Measurements from ENCODE around the gene ANGPTL8. TPM values are rescaled to one million over a fixed set of nuclear protein-coding genes. Genes with fewer than 3 reads are reported as not detected.

Gene ANGPTL8
- total RNA-seq, 1 experiment from 2014 or later, result not detected

GRCh38 chr19:11199517-11199916 lies 39.9 kb upstream of the ANGPTL8 start:
- POLR2A ChIA-PET (ENCODE audit: unreplicated experiment), result interaction anchor here (0.7 kb wide), 1 partner anchor 235 kb away, joined by 3 read pairs; the partner anchor contains the start of gene ODAD3
- Histone ChIP-seq H3K9me3 (ENCODE audit: insufficient read depth, low read depth) (no peaks in the 10 kb centered on the region), H4K20me1 (ENCODE audit: insufficient read depth) (no peaks in the 10 kb centered on the region), H2AFZ (no peak overlapping the region), H3K27ac (no peak overlapping the region), H3K36me3 (ENCODE audit: low read depth) (no peaks in the 10 kb centered on the region), H3K4me3 (no peak overlapping the region), H3K9me2 (ENCODE audit: insufficient read depth) (no peaks in the 10 kb centered on the region), H3F3A (ENCODE audit: insufficient read depth, low read depth) (peaks cover 30% of the 10 kb centered on the region; the same call in 1 of the 2 replicates), H3K4me1 (replicated peaks; ENCODE audit: insufficient read depth) (peaks cover 20% of the 10 kb centered on the region), H3K4me2 (no peak overlapping the region), H3K79me2 (ENCODE audit: low read depth) (no peaks in the 10 kb centered on the region), H3K27me3 (ENCODE audit: insufficient read depth, low read depth) (no peaks in the 10 kb centered on the region)
- DNase-seq, result no peak
- no TSS peak for BruUV-seq (replicated peaks)
- CTCF ChIA-PET, result no interaction called here
- intact Hi-C loops (cut with micrococcal nuclease; ENCODE audit: unreplicated experiment), result loop anchor here (5.0 kb wide), 1 partner anchor 42 kb away; the partner anchor contains the start of gene SPC24
- TF ChIP-seq EZH2 (IDR thresholded peaks at IDR 0.05; ENCODE audit: low read depth), result no peak
- TF ChIP-seq, protein P1, sequence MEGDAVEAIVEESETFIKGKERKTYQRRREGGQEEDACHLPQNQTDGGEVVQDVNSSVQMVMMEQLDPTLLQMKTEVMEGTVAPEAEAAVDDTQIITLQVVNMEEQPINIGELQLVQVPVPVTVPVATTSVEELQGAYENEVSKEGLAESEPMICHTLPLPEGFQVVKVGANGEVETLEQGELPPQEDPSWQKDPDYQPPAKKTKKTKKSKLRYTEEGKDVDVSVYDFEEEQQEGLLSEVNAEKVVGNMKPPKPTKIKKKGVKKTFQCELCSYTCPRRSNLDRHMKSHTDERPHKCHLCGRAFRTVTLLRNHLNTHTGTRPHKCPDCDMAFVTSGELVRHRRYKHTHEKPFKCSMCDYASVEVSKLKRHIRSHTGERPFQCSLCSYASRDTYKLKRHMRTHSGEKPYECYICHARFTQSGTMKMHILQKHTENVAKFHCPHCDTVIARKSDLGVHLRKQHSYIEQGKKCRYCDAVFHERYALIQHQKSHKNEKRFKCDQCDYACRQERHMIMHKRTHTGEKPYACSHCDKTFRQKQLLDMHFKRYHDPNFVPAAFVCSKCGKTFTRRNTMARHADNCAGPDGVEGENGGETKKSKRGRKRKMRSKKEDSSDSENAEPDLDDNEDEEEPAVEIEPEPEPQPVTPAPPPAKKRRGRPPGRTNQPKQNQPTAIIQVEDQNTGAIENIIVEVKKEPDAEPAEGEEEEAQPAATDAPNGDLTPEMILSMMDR (conservative IDR thresholded peaks at IDR 0.05), result no peak

DNA sequence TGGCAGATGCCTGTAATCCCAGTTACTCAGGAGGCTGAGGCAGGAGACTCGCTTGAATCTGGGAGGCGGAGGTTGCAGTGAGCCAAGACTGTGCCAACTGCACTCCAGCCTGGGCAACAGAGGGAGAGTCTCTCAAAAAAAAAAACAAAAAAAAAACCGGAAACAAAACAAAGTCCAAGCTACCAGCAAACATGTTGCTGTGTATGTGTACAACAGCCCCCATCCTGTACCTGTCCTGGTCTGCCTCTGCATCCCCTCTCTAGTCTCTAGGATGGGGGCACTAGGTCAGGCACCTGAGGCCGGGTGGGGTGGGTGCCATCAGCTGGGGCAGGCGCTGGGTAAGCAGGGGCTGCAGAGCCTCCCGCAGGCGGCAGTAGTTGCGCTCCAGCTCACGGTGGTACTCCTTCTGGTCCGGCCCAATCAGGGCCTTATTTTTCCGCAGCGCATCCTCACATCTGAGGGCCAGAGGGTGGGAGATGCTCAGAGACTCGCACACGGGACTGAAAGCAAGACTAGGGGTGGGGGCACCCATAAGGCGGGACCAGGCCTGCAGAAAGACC lies 39.3 kb upstream of the ANGPTL8 start:
- Histone ChIP-seq H3K9me2 (ENCODE audit: insufficient read depth) (no peaks in the 10 kb centered on the region), H3K36me3 (ENCODE audit: low read depth) (no peaks in the 10 kb centered on the region), H4K20me1 (ENCODE audit: insufficient read depth) (no peaks in the 10 kb centered on the region), H2AFZ (no peak overlapping the region), H3K79me2 (ENCODE audit: low read depth) (no peaks in the 10 kb centered on the region), H3F3A (ENCODE audit: insufficient read depth, low read depth) (peaks cover 36% of the 10 kb centered on the region; the same call in 1 of the 2 replicates), H3K4me3 (no peak overlapping the region), H3K27ac (no peak overlapping the region), H3K4me2 (no peak overlapping the region), H3K9me3 (ENCODE audit: insufficient read depth, low read depth) (no peaks in the 10 kb centered on the region), H3K27me3 (ENCODE audit: insufficient read depth, low read depth) (no peaks in the 10 kb centered on the region), H3K4me1 (replicated peaks; ENCODE audit: insufficient read depth) (peaks cover 24% of the 10 kb centered on the region)
- TF ChIP-seq, protein P1 (conservative IDR thresholded peaks at IDR 0.05), result no peak
- no peak for TF ChIP-seq EZH2 (IDR thresholded peaks at IDR 0.05; ENCODE audit: low read depth)
- CTCF ChIA-PET, result no interaction called here
- intact Hi-C loops (cut with micrococcal nuclease; ENCODE audit: unreplicated experiment), result loop anchor here (5.0 kb wide), 1 partner anchor 263 kb away; no protein-coding TSS in a partner anchor
- no TSS peak for BruUV-seq (replicated peaks)
- DNase-seq, result no peak
- POLR2A ChIA-PET (ENCODE audit: unreplicated experiment), result interaction anchor here (0.7 kb wide), 1 partner anchor 235 kb away, joined by 3 read pairs; the partner anchor contains the start of gene ODAD3

GRCh38 chr19:11200931-11201330 lies 38.5 kb upstream of the ANGPTL8 start:
- intact Hi-C loops (cut with micrococcal nuclease; ENCODE audit: unreplicated experiment), result loop anchor here (5.0 kb wide), 1 partner anchor 264 kb away; no protein-coding TSS in a partner anchor
- peaks cover 24% of the 10 kb centered on the region for H3K4me1 ChIP-seq (replicated peaks; ENCODE audit: insufficient read depth)
- no peak overlapping the region for H3K27ac ChIP-seq
- peaks cover 42% of the 10 kb centered on the region; the same call in 1 of the 2 replicates for H3F3A ChIP-seq (ENCODE audit: insufficient read depth, low read depth)
- H2AFZ ChIP-seq, result no peak overlapping the region
- no peak overlapping the region for H3K4me2 ChIP-seq
- DNase-seq, result no peak
- no TSS peak for BruUV-seq (replicated peaks)
- no peak overlapping the region for H3K4me3 ChIP-seq
- no peaks in the 10 kb centered on the region for H4K20me1 ChIP-seq (ENCODE audit: insufficient read depth)
- no peaks in the 10 kb centered on the region for H3K79me2 ChIP-seq (ENCODE audit: low read depth)
- no peaks in the 10 kb centered on the region for H3K36me3 ChIP-seq (ENCODE audit: low read depth)
- CTCF ChIA-PET, result no interaction called here
- POLR2A ChIA-PET (ENCODE audit: unreplicated experiment), result no interaction called here
- no peaks in the 10 kb centered on the region for H3K27me3 ChIP-seq (ENCODE audit: insufficient read depth, low read depth)
- no peaks in the 10 kb centered on the region for H3K9me2 ChIP-seq (ENCODE audit: insufficient read depth)
- H3K9me3 ChIP-seq (ENCODE audit: insufficient read depth, low read depth), result no peaks in the 10 kb centered on the region
- no peak for TF ChIP-seq EZH2 (IDR thresholded peaks at IDR 0.05; ENCODE audit: low read depth)
- TF ChIP-seq, protein P1 (conservative IDR thresholded peaks at IDR 0.05), result no peak

All from PC-9 (cell line).